ACC112 (cell line): Measurements from ENCODE around the gene BNIP5.

Source experiments
- H2AFZ ChIP-seq: fragments of 200-600 bp; sonication (generic); one replicate; pipeline ENCODE4 v1.6.0; 2017; ENCODE audit warnings: antibody characterized with exemption, low read length; ENCODE audit not compliant: unreplicated experiment
- H3K27ac ChIP-seq: fragments of 200-600 bp; sonication (generic); 2 replicates; pipeline ENCODE4 v1.5.1; 2014; ENCODE audit warnings: low read depth, mild to moderate bottlenecking, antibody characterized with exemption, low read length, moderate library complexity
- H3K27me3 ChIP-seq: fragments of 200-600 bp; sonication (generic); 2 replicates; pipeline ENCODE4 v1.6.1; 2014; ENCODE audit warnings: mild to moderate bottlenecking, antibody characterized with exemption, low read length, moderate library complexity, mixed read lengths; ENCODE audit not compliant: insufficient read depth
- H3K36me3 ChIP-seq: fragments of 200-600 bp; sonication (generic); 2 replicates; pipeline ENCODE4 v1.6.1; 2016; ENCODE audit warnings: mild to moderate bottlenecking, antibody characterized with exemption, low read length, moderate library complexity, mixed read lengths; ENCODE audit not compliant: insufficient read depth
- H3K4me1 ChIP-seq: fragments of 200-600 bp; sonication (generic); one replicate; pipeline ENCODE4 v1.6.1; 2016; ENCODE audit warnings: low read length, mixed read lengths; ENCODE audit not compliant: insufficient read depth, unreplicated experiment, control insufficient read depth
- H3K4me3 ChIP-seq: fragments of 200-600 bp; sonication (generic); 2 replicates; pipeline ENCODE4 v1.5.1; 2014; ENCODE audit warnings: mild to moderate bottlenecking, low read depth, low read length
- H3K79me2 ChIP-seq: fragments of 200-600 bp; sonication (generic); one replicate; pipeline ENCODE4 v1.6.0; 2016; ENCODE audit warnings: low read length; ENCODE audit not compliant: control insufficient read depth, unreplicated experiment, insufficient read depth

The BNIP5 gene

GRCh38 chr6:36336779-36337241 is at the start of gene BNIP5:
TSS of gene BNIP5 (minus strand) at chr6:36336888. CDS start at chr6:36330690, 6,198 bp downstream.
- no peaks in the 10 kb centered on the region for H3K36me3 ChIP-seq

GRCh38 chr6:36384095-36384494 is 47.4 kb upstream of the BNIP5 start:
- Histone ChIP-seq H3K36me3 (no peaks in the 10 kb centered on the region), H3K27ac (no peak overlapping the region), H2AFZ (no peak overlapping the region), H3K27me3 (no peaks in the 10 kb centered on the region), H3K4me3 (no peak overlapping the region), H3K4me1 (peaks cover 10% of the 10 kb centered on the region), H3K79me2 (no peaks in the 10 kb centered on the region)

More at GRCh38 chr6:36336779-36337241, at the start of gene BNIP5:
- Histone ChIP-seq H3K79me2 (no peaks in the 10 kb centered on the region), H3K4me1 (no peaks in the 10 kb centered on the region), H3K27me3 (peaks cover 49% of the 10 kb centered on the region), H3K27ac (no peak within 1 kb of the TSS), H2AFZ (no peak within 1 kb of the TSS), H3K4me3 (no peak within 1 kb of the TSS)

- no peak overlapping the region for H3K4me3 ChIP-seq
- no peak overlapping the region for H3K27ac ChIP-seq
- H3K79me2 ChIP-seq = no peaks in the 10 kb centered on the region
- peaks cover 10% of the 10 kb centered on the region for H3K4me1 ChIP-seq
- no peak overlapping the region for H2AFZ ChIP-seq
- H3K36me3 ChIP-seq = no peaks in the 10 kb centered on the region
- H3K27me3 ChIP-seq = no peaks in the 10 kb centered on the region
These were observed 46.9 kb upstream of the BNIP5 start for GRCh38 chr6:36383606-36384005.

- Histone ChIP-seq H3K27me3 (no peaks in the 10 kb centered on the region), H3K79me2 (no peaks in the 10 kb centered on the region), H3K36me3 (no peaks in the 10 kb centered on the region), H3K4me1 (peaks cover 8% of the 10 kb centered on the region), H3K27ac (no peak overlapping the region), H3K4me3 (no peak overlapping the region), H2AFZ (no peak overlapping the region)
These were observed 46.3 kb upstream of the BNIP5 start for GRCh38 chr6:36382976-36383375.

- Histone ChIP-seq H3K27me3 (no peaks in the 10 kb centered on the region), H3K4me1 (peaks cover 5% of the 10 kb centered on the region), H2AFZ (no peak overlapping the region)
These were observed 45.1 kb upstream of the BNIP5 start for GRCh38 chr6:36381502-36382389.

GRCh38 chr6:36380166-36380565 is 43.5 kb upstream of the BNIP5 start:
- H3K4me3 ChIP-seq = no peak overlapping the region
- no peak overlapping the region for H2AFZ ChIP-seq
- H3K27me3 ChIP-seq = no peaks in the 10 kb centered on the region
- no peaks in the 10 kb centered on the region for H3K4me1 ChIP-seq
- no peaks in the 10 kb centered on the region for H3K36me3 ChIP-seq
- H3K79me2 ChIP-seq = no peaks in the 10 kb centered on the region
- H3K27ac ChIP-seq = no peak overlapping the region

More at GRCh38 chr6:36381502-36382389, 45.1 kb upstream of the BNIP5 start:
- Histone ChIP-seq H3K4me3 (no peak overlapping the region), H3K27ac (no peak overlapping the region), H3K79me2 (no peaks in the 10 kb centered on the region), H3K36me3 (no peaks in the 10 kb centered on the region)

- no peaks in the 10 kb centered on the region for H3K36me3 ChIP-seq
- no peaks in the 10 kb centered on the region for H3K79me2 ChIP-seq
- no peaks in the 10 kb centered on the region for H3K4me1 ChIP-seq
- H3K27me3 ChIP-seq = no peaks in the 10 kb centered on the region
- no peak overlapping the region for H3K4me3 ChIP-seq
- no peak overlapping the region for H2AFZ ChIP-seq
- no peak overlapping the region for H3K27ac ChIP-seq
These were observed 42.2 kb upstream of the BNIP5 start for GRCh38 chr6:36378936-36379335.

- Histone ChIP-seq H2AFZ (no peak overlapping the region), H3K36me3 (no peaks in the 10 kb centered on the region), H3K27ac (no peak overlapping the region), H3K79me2 (no peaks in the 10 kb centered on the region), H3K4me3 (no peak overlapping the region), H3K4me1 (no peaks in the 10 kb centered on the region), H3K27me3 (no peaks in the 10 kb centered on the region)
These were observed 41.7 kb upstream of the BNIP5 start for GRCh38 chr6:36378243-36378920.

- H3K27me3 ChIP-seq = no peaks in the 10 kb centered on the region
- no peak overlapping the region for H3K4me3 ChIP-seq
- no peaks in the 10 kb centered on the region for H3K4me1 ChIP-seq
- H3K79me2 ChIP-seq = no peaks in the 10 kb centered on the region
- no peaks in the 10 kb centered on the region for H3K36me3 ChIP-seq
- H2AFZ ChIP-seq = no peak overlapping the region
- H3K27ac ChIP-seq = no peak overlapping the region
These were observed 40.9 kb upstream of the BNIP5 start for GRCh38 chr6:36377594-36377993.

- H3K4me3 ChIP-seq = no peak overlapping the region
- H3K27me3 ChIP-seq = no peaks in the 10 kb centered on the region
- H2AFZ ChIP-seq = no peak overlapping the region
- H3K27ac ChIP-seq = no peak overlapping the region
- no peaks in the 10 kb centered on the region for H3K4me1 ChIP-seq
- no peaks in the 10 kb centered on the region for H3K36me3 ChIP-seq
- H3K79me2 ChIP-seq = no peaks in the 10 kb centered on the region
These were observed 40.1 kb upstream of the BNIP5 start for GRCh38 chr6:36376742-36377141.
